ENCODE data around the gene SGTA. TPM values are rescaled to one million over a fixed set of nuclear protein-coding genes. Genes with fewer than 3 reads are reported as not detected.

Gene SGTA
- total RNA-seq, 1 experiment from 2014 or later = 109 TPM

GRCh38 chr19:2805261-2805900, 22.3 kb upstream of the SGTA start:
- no peaks in the 10 kb centered on the region for H4K20me1 ChIP-seq (ENCODE audit: insufficient read depth)
- ATAC-seq (no peak), DNase-seq (ENCODE audit: low read depth, low spot score) (no peak)
- no peak overlapping the region for H3K9ac ChIP-seq (ENCODE audit: low read length)
- H3K9me2 ChIP-seq (ENCODE audit: insufficient read depth) = no peaks in the 10 kb centered on the region
- no TSS peak for BruUV-seq (replicated peaks)
- no peak overlapping the region for H3K4me2 ChIP-seq (ENCODE audit: low read length)
- no peaks in the 10 kb centered on the region for H3K4me1 ChIP-seq (ENCODE audit: control insufficient read depth in 1 of 2, insufficient read depth in 2 of 2, low read length in 2 of 2)
- RAD21 ChIA-PET (ENCODE audit: low non-redundant PET in 1 of 2, low total read pairs in 2 of 2, uncharacterized antibody in 2 of 2, unreplicated experiment in 2 of 2) = no interaction called here
- intact Hi-C loops (cut with micrococcal nuclease) = no loop called here
- TF ChIP-seq FOSL1 (IDR thresholded peaks at IDR 0.05; ENCODE audit: low read depth) = no peak
- no peak for TF ChIP-seq SRF (IDR thresholded peaks at IDR 0.05; ENCODE audit: low read depth)
- TF ChIP-seq POLR2A (IDR thresholded peaks at IDR 0.05; ENCODE audit: borderline replicate concordance, extremely low read depth, insufficient read depth, insufficient read length) = no peak
- no peak for TF ChIP-seq REST (IDR thresholded peaks at IDR 0.05; ENCODE audit: low read depth)
- TF ChIP-seq TCF7L2 (IDR thresholded peaks at IDR 0.05; ENCODE audit: borderline replicate concordance, extremely low read depth, insufficient read depth, insufficient read length) = no peak
- TF ChIP-seq POLR2AphosphoS5 (IDR thresholded peaks at IDR 0.05; ENCODE audit: low read depth, low read length) = no peak
- no peak for TF ChIP-seq EZH2phosphoT487 (IDR thresholded peaks at IDR 0.05; ENCODE audit: borderline replicate concordance)
- no peak for TF ChIP-seq CEBPB (IDR thresholded peaks at IDR 0.05; ENCODE audit: low read depth)
- TF ChIP-seq, protein P1, sequence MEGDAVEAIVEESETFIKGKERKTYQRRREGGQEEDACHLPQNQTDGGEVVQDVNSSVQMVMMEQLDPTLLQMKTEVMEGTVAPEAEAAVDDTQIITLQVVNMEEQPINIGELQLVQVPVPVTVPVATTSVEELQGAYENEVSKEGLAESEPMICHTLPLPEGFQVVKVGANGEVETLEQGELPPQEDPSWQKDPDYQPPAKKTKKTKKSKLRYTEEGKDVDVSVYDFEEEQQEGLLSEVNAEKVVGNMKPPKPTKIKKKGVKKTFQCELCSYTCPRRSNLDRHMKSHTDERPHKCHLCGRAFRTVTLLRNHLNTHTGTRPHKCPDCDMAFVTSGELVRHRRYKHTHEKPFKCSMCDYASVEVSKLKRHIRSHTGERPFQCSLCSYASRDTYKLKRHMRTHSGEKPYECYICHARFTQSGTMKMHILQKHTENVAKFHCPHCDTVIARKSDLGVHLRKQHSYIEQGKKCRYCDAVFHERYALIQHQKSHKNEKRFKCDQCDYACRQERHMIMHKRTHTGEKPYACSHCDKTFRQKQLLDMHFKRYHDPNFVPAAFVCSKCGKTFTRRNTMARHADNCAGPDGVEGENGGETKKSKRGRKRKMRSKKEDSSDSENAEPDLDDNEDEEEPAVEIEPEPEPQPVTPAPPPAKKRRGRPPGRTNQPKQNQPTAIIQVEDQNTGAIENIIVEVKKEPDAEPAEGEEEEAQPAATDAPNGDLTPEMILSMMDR (IDR thresholded peaks at IDR 0.05 in 2 of 3, conservative IDR thresholded peaks at IDR 0.05 in 1 of 3; ENCODE audit: borderline replicate concordance in 1 of 3, insufficient read depth in 1 of 3, low read depth in 2 of 3, low read length in 2 of 3) = no peak
- TF ChIP-seq JUND (IDR thresholded peaks at IDR 0.05) = no peak
- TF ChIP-seq CBX3 (IDR thresholded peaks at IDR 0.05; ENCODE audit: low read depth) = no peak
- no peak for TF ChIP-seq EGR1 (IDR thresholded peaks at IDR 0.05; ENCODE audit: low read depth)
- TF ChIP-seq ZNF274 (IDR thresholded peaks at IDR 0.05; ENCODE audit: low read depth, low read length) = no peak
- TF ChIP-seq RAD21 (IDR thresholded peaks at IDR 0.05; ENCODE audit: low read depth) = no peak
- no peak for TF ChIP-seq MAX (IDR thresholded peaks at IDR 0.05)
- POLR2A ChIA-PET = no interaction called here
- peaks cover 37 to 55% of the 10 kb centered on the region in 2 experiments; a peak in 3 of 4 replicates for H3K36me3 ChIP-seq (ENCODE audit: control insufficient read depth in 1 of 2, insufficient read depth in 2 of 2, low read length in 2 of 2)
- no peaks in the 10 kb centered on the region for H3K9me3 ChIP-seq (ENCODE audit: control insufficient read depth in 1 of 2, insufficient read depth in 1 of 2, low read depth in 1 of 2, low read length in 2 of 2)
- H3K79me2 ChIP-seq (ENCODE audit: insufficient read depth, low read length) = peaks cover 34% of the 10 kb centered on the region; the same call in 1 of the 2 replicates
- CTCF ChIA-PET = no interaction called here
- H3K4me3 ChIP-seq (replicated peaks in 1 of 2; ENCODE audit: low read depth in 1 of 2, low read length in 2 of 2) = no peak overlapping the region
- no peak overlapping the region for H2AFZ ChIP-seq (ENCODE audit: low read depth, low read length, poor library complexity, severe bottlenecking)
- H3K27me3 ChIP-seq (ENCODE audit: insufficient read depth, low read length) = no peaks in the 10 kb centered on the region
- H3K27ac ChIP-seq (ENCODE audit: low read depth, low read length) = no peak overlapping the region

All from HCT116 (cell line).